K562 (cell line): Measurements from ENCODE around the gene RASD1. TPM values are rescaled to one million over a fixed set of nuclear protein-coding genes. Genes with fewer than 3 reads are reported as not detected.

Source experiments
- ATAC-seq: fragments of 200-7000 bp; cut with Tn5 transposase; 3 replicates; pipeline ENCODE4 v1.9.1; 2020; ENCODE audit warnings: moderate library complexity
- BruUV-seq: library from RNA; stranded (reverse); fragments of 400-500 nt; replicated peaks from 2 replicates; lab custom pipeline; 2021; lab: Mats Ljungman, UMichigan
- CTCF ChIA-PET: fragments of 300-600 bp; formaldehyde crosslinking; extraction: SDS; loops from one replicate; lab custom pipeline; 2021; ENCODE audit warnings: low intra/inter-chr PET ratio; lab: Yijun Ruan, JAX
- POLR2A ChIA-PET: fragments of 300-600, 350-650 bp; sonication (Branson Sonifier 250); formaldehyde crosslinking; extraction: SDS; loops from one replicate; lab custom pipeline; 2021; ENCODE audit warnings: antibody characterized with exemption, inconsistent platforms; lab: Yijun Ruan, JAX
- DNase-seq, 4 experiments: peaks; one replicate each; pipeline versions ENCODE4 v3.0.0 to v3.0.0-alpha.2; 2011 to 2018; ENCODE audit warnings: low spot score in 3 of 4, mixed read lengths in 3 of 4; ENCODE audit errors: extremely low read depth in 1 of 4
- FAIRE-seq: peaks from 2 replicates; lab custom pipeline; 2011; peaks lifted over from hg19 to GRCh38; lab: Jason Lieb, UNC
- H2AFZ ChIP-seq: 2 replicates; pipeline ENCODE4 v1.6.0; 2011; ENCODE audit warnings: low read depth, low read length, control low read depth, inconsistent platforms
- H3K27ac ChIP-seq: fragments of 200-600 bp; 3 replicates; pipeline ENCODE4 v1.8.0; 2011; ENCODE audit warnings: low read depth, mild to moderate bottlenecking, control low read depth, inconsistent platforms, low read length, moderate library complexity, mixed read lengths; ENCODE audit errors: extremely low read depth
- H3K27me3 ChIP-seq, 2 experiments: fragments of 300-600 bp in 1 of 2; 2 replicates in 1 of 2; 3 replicates in 1 of 2; pipeline versions ENCODE4 v1.6.0 to v1.8.0; 2011; ENCODE audit warnings: inconsistent platforms in 2 of 2, low read length in 2 of 2, mild to moderate bottlenecking in 1 of 2, mixed read lengths in 1 of 2, moderate library complexity in 1 of 2; ENCODE audit not compliant: control insufficient read depth in 2 of 2, insufficient read depth in 2 of 2
- H3K36me3 ChIP-seq: fragments of 300-600 bp; 3 replicates; pipeline ENCODE4 v1.8.0; 2011; ENCODE audit warnings: mild to moderate bottlenecking, low read length, inconsistent platforms; ENCODE audit not compliant: control insufficient read depth, insufficient read depth
- H3K4me1 ChIP-seq, 2 experiments: fragments of 200-600 bp in 1 of 2; replicated peaks in 1 of 2; 2 replicates in 1 of 2; 3 replicates in 1 of 2; pipeline versions ENCODE4 v1.5.1 to v1.8.0; 2011; ENCODE audit warnings: inconsistent platforms in 2 of 2, low read length in 2 of 2, mild to moderate bottlenecking in 1 of 2, mixed read lengths in 1 of 2, moderate library complexity in 1 of 2; ENCODE audit not compliant: control insufficient read depth in 2 of 2, insufficient read depth in 2 of 2
- H3K4me2 ChIP-seq: 2 replicates; pipeline ENCODE4 v1.6.1; 2011; ENCODE audit warnings: low read length, control low read depth, inconsistent platforms, mixed read lengths; ENCODE audit not compliant: insufficient read depth
- H3K4me3 ChIP-seq: fragments of 200-600 bp; sonication (generic), shearing (Covaris generic); 2 replicates; pipeline ENCODE4 v1.5.1; 2016; ENCODE audit warnings: control low read depth, inconsistent platforms
- H3K79me2 ChIP-seq: fragments of 200-600 bp; 3 replicates; pipeline ENCODE4 v1.8.0; 2011; ENCODE audit warnings: low read length, inconsistent platforms; ENCODE audit not compliant: control insufficient read depth, insufficient read depth
- H3K9ac ChIP-seq, 2 experiments: 2 replicates each; pipeline versions ENCODE4 v1.6.0 to v1.6.1; 2011; ENCODE audit warnings: low read depth in 2 of 2, low read length in 2 of 2, control low read depth in 1 of 2, inconsistent platforms in 1 of 2, mild to moderate bottlenecking in 1 of 2, mixed read lengths in 1 of 2; ENCODE audit not compliant: insufficient read depth in 1 of 2
- H3K9me1 ChIP-seq: one replicate; pipeline ENCODE4 v1.6.0; 2011; ENCODE audit warnings: inconsistent platforms, mild to moderate bottlenecking, low read length, moderate library complexity; ENCODE audit not compliant: control insufficient read depth, insufficient read depth
- H3K9me3 ChIP-seq: replicated peaks from 2 replicates; pipeline ENCODE4 v1.5.1; 2011; ENCODE audit warnings: low read depth, low read length, inconsistent platforms; ENCODE audit not compliant: control insufficient read depth, insufficient read depth
- H4K20me1 ChIP-seq: replicated peaks from 2 replicates; pipeline ENCODE4 v1.6.1; 2011; ENCODE audit warnings: low read length, inconsistent platforms, mixed read lengths; ENCODE audit not compliant: control insufficient read depth, insufficient read depth
- ATF7 ChIP-seq: fragments of 450-650 bp; IDR thresholded peaks from 2 replicates; pipeline ENCODE4 v1.7.1; 2014; ENCODE audit warnings: mild to moderate bottlenecking, moderate library complexity
- CBFA2T2 ChIP-seq: fragments of 450-650 bp; conservative IDR thresholded peaks from 2 replicates; pipeline ENCODE4 v1.6.1; 2017; ENCODE audit warnings: mild to moderate bottlenecking
- CCNT2 ChIP-seq: IDR thresholded peaks from 2 replicates; pipeline ENCODE4 v1.6.1; 2011; ENCODE audit warnings: borderline replicate concordance, low read depth, mild to moderate bottlenecking, moderate library complexity, mixed read lengths, low read length; ENCODE audit not compliant: insufficient read length; ENCODE audit errors: extremely low read depth
- ELF4 ChIP-seq: fragments of 450-650 bp; formaldehyde crosslinking; IDR thresholded peaks from 2 replicates; pipeline ENCODE4 v1.4.0; 2022; ENCODE audit warnings: missing genetic modification characterization
- GABPB1 ChIP-seq: sonication (generic); formaldehyde crosslinking; IDR thresholded peaks from 2 replicates; pipeline ENCODE4 v1.8.0; 2022; ENCODE audit warnings: mild to moderate bottlenecking, missing genetic modification reagents
- GTF2F1 ChIP-seq: IDR thresholded peaks from 2 replicates; pipeline ENCODE4 v1.6.1; 2011; ENCODE audit warnings: low read depth, low read length, improper control_type of control experiment
- KAT2B ChIP-seq: IDR thresholded peaks from one replicate; pipeline ENCODE4 v1.6.1; 2012; ENCODE audit warnings: low read depth, mild to moderate bottlenecking, control low read depth, inconsistent platforms, low read length, moderate library complexity
- POLR2H ChIP-seq: IDR thresholded peaks from 2 replicates; pipeline ENCODE4 v1.6.1; 2016; ENCODE audit warnings: missing genetic modification characterization, low read depth, mild to moderate bottlenecking, control low read depth, missing compliant biosample characterization, moderate library complexity
- POLR3A ChIP-seq: IDR thresholded peaks from 2 replicates; pipeline ENCODE4 v1.6.1; 2011; ENCODE audit warnings: borderline replicate concordance, mild to moderate bottlenecking, moderate library complexity; ENCODE audit not compliant: insufficient read length, insufficient read depth; ENCODE audit errors: extremely low read depth
- SIX5 ChIP-seq, 2 experiments: IDR thresholded peaks; 2 replicates each; pipeline ENCODE4 v1.6.1; 2011; ENCODE audit warnings: low read length in 2 of 2, borderline replicate concordance in 1 of 2, low read depth in 1 of 2, mild to moderate bottlenecking in 1 of 2, moderate library complexity in 1 of 2; ENCODE audit not compliant: insufficient read depth in 1 of 2
- SMARCC2 ChIP-seq: fragments of 450-650 bp; IDR thresholded peaks from 2 replicates; pipeline ENCODE4 v1.6.1; 2017; ENCODE audit warnings: antibody characterized with exemption, moderate library complexity, mild to moderate bottlenecking, low read depth
- STAT5A ChIP-seq: IDR thresholded peaks from 2 replicates; pipeline ENCODE4 v1.6.1; 2012; ENCODE audit warnings: low read length, inconsistent platforms, borderline replicate concordance
- TAL1 ChIP-seq: fragments of 450-650 bp; IDR thresholded peaks from 2 replicates; pipeline ENCODE4 v1.6.1; 2016; ENCODE audit warnings: mild to moderate bottlenecking
- TBL1XR1 ChIP-seq, 2 experiments: IDR thresholded peaks; 2 replicates each; pipeline ENCODE4 v1.6.1; 2012; ENCODE audit warnings: improper control_type of control experiment in 2 of 2, low read length in 2 of 2, mild to moderate bottlenecking in 1 of 2
- ZBTB12 ChIP-seq: fragments of 250-450 bp; sonication (Bioruptor Pico); IDR thresholded peaks from 2 replicates; pipeline ENCODE4 v1.4.0; 2020
- ZNF217 ChIP-seq: sonication (generic); formaldehyde crosslinking; IDR thresholded peaks from 2 replicates; pipeline ENCODE4 v1.8.0; 2022; ENCODE audit warnings: mild to moderate bottlenecking, missing genetic modification reagents
- ZNF3 ChIP-seq: fragments of 250-450 bp; sonication (Bioruptor Pico); IDR thresholded peaks from 2 replicates; pipeline ENCODE4 v1.5.0; 2021; ENCODE audit warnings: mild to moderate bottlenecking, moderate library complexity
- WGBS: fragments of 100-300 bp; shearing (Covaris generic); methylation state at CpG from one replicate; pipeline ENCODE4 v1.1.6; 2016; ENCODE audit warnings: low coverage, mixed read lengths; ENCODE audit not compliant: insufficient coverage; ENCODE audit errors: missing lambda C conversion rate; 5-methylcytosine and 5-hydroxymethylcytosine counted together
- in situ Hi-C: fragments of 300-500 bp; cut with MboI; formaldehyde crosslinking; loops from 4 replicates; pipeline ENCODE4 v1.15.0; 2018; ENCODE audit warnings: inconsistent platforms, mixed read lengths
- intact Hi-C: fragments of 100-400 bp; cut with micrococcal nuclease; formaldehyde crosslinking; loops from 2 replicates; pipeline ENCODE4 v1.14.2; 2022
- polyA plus RNA-seq, 8 experiments: library from polyadenylated mRNA; depleted of rRNA in 4 of 8; stranded (reverse) in 5 of 8; unstranded in 3 of 8; fragments of >200 nt; fragmentation: Nextera tagmentation in 2 of 8; fragmentation: Illumina TruSeq in 1 of 8; extraction: Ambion mirVana in 2 of 8; extraction: Trizol in 1 of 8; gene quantifications; 2 replicates each; pipeline versions ENCODE4 v1.2.1 to v1.2.3, GENCODE V29; 2011 to 2014; ENCODE audit warnings: inconsistent platforms in 1 of 8, missing spikeins in 1 of 8
- total RNA-seq, 7 experiments: library from RNA; depleted of rRNA in 6 of 7; stranded (reverse); fragments of >200 nt in 6 of 7; fragmentation: Illumina TruSeq in 2 of 7; extraction: Trizol in 2 of 7; gene quantifications; 2 replicates each; pipeline versions ENCODE4 v1.2.1 to v1.2.3, GENCODE V29; 2011 to 2021; ENCODE audit warnings: low replicate concordance in 1 of 7
- TF ChIP-seq, protein P1 (sequence below): fragments of 250-450 bp; sonication (Bioruptor Pico); IDR thresholded peaks from 2 replicates; pipeline ENCODE4 v1.4.0; 2020; ENCODE audit warnings: borderline replicate concordance

Gene RASD1
- total and polyA plus RNA-seq, 9 of the 15 experiments (the other 6 are each of a cell fraction or from before 2014, with no cell fraction given), result 0.11 TPM; not detected in 8

GRCh38 chr17:17511293-17511741 lies 15.1 kb upstream of the RASD1 start:
- Histone ChIP-seq H3K27me3 (no peaks in the 10 kb centered on the region), H3K4me3 (no peak overlapping the region), H4K20me1 (no peaks in the 10 kb centered on the region), H3K9ac (no peak overlapping the region), H3K4me1 (peaks cover 14 to 63% of the 10 kb centered on the region in 2 experiments; a peak in 4 of 5 replicates), H2AFZ (no peak overlapping the region), H3K9me3 (no peaks in the 10 kb centered on the region), H3K4me2 (no peak overlapping the region), H3K79me2 (no peaks in the 10 kb centered on the region), H3K9me1 (peaks cover 7% of the 10 kb centered on the region), H3K27ac (no peak overlapping the region), H3K36me3 (no peaks in the 10 kb centered on the region)
- no peak for TF ChIP-seq GTF2F1
- no peak for TF ChIP-seq ZNF3
- no peak for TF ChIP-seq STAT5A
- TF ChIP-seq SMARCC2, result no peak
- no peak for TF ChIP-seq TBL1XR1 (IDR thresholded peaks at IDR 0.05; ENCODE audit: low read length in 2 of 2)
- no peak for TF ChIP-seq TAL1
- no peak for TF ChIP-seq POLR2H (tag)
- TF ChIP-seq, protein P1, sequence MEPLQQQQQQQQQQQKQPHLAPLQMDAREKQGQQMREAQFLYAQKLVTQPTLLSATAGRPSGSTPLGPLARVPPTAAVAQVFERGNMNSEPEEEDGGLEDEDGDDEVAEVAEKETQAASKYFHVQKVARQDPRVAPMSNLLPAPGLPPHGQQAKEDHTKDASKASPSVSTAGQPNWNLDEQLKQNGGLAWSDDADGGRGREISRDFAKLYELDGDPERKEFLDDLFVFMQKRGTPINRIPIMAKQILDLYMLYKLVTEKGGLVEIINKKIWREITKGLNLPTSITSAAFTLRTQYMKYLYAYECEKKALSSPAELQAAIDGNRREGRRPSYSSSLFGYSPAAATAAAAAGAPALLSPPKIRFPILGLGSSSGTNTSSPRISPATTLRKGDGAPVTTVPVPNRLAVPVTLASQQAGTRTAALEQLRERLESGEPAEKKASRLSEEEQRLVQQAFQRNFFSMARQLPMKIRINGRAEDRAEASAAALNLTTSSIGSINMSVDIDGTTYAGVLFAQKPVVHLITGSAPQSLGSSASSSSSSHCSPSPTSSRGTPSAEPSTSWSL, result no peak
- no peak for TF ChIP-seq SIX5 (IDR thresholded peaks at IDR 0.05; ENCODE audit: borderline replicate concordance in 1 of 2, insufficient read depth in 1 of 2, low read depth in 1 of 2, low read length in 2 of 2)
- no peak for TF ChIP-seq CBFA2T2
- no peak for TF ChIP-seq ZNF217 (CRISPR knock-in tag)
- no peak for TF ChIP-seq CCNT2
- no peak for TF ChIP-seq ZBTB12 (CRISPR knock-in tag)
- no peak for TF ChIP-seq POLR3A
- TF ChIP-seq KAT2B, result no peak
- no peak for TF ChIP-seq GABPB1
- TF ChIP-seq ELF4 (CRISPR knock-in tag), result no peak
- TF ChIP-seq ATF7, result no peak
- CTCF ChIA-PET, result no interaction called here
- ATAC-seq, result no peak
- POLR2A ChIA-PET, result interaction anchor here (0.5 kb wide), 1 partner anchor 10 kb away, joined by 3 read pairs; no protein-coding TSS in a partner anchor
- in situ Hi-C loops (no loop called here), intact Hi-C loops (no loop called here)
- 85% methylated on average over 9 of the region's 12 CpGs for WGBS
- no TSS peak for BruUV-seq
- DNase-seq, result no peak
- no peak for FAIRE-seq
